Head of caudate nucleus (tissue), 42 donors: ENCODE results near the gene PRIMA1.

Source experiments
- DNase-seq, 42 donors: peaks; one replicate each; pipeline versions ENCODE4 v3.0.0 to v3.0.0-alpha.2; 2020 to 2021; ENCODE audit warnings: mixed read lengths in 7 of 42
- intact Hi-C: fragments of 100-400 bp; cut with DNase I; formaldehyde crosslinking; loops from one replicate; pipeline ENCODE4 v1.15.0; 2022

The PRIMA1 gene

GRCh38 chr14:93743270-93744060 lies 44.8 kb downstream of the PRIMA1 start:
- intact Hi-C loops, result no loop called here
- peak in 2 of 42 donors; percentile 26 to 38 for DNase-seq

DNA sequence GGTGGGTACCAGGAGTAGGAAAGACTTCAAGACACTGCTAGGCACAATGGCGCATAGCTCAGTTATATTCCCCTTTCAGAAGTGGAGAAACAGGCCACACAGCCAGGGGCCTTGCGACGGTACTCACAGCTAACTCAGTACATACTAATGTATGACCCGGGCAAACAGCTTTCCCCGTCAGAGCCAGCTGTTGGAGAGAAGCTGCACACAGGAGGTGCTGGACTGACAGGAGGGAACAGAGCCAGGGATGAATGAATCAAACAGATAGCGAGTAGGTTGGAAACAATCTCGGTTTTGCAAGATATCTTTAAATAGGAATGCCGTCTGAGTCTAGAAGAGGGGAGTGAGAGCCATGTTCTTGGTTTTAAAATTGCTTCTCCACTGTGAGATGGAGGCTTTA lies 45.5 kb downstream of the PRIMA1 start:
- peak in 29 of 42 donors; percentile 26 to 82 (median 53) for DNase-seq
- intact Hi-C loops, result no loop called here

DNA sequence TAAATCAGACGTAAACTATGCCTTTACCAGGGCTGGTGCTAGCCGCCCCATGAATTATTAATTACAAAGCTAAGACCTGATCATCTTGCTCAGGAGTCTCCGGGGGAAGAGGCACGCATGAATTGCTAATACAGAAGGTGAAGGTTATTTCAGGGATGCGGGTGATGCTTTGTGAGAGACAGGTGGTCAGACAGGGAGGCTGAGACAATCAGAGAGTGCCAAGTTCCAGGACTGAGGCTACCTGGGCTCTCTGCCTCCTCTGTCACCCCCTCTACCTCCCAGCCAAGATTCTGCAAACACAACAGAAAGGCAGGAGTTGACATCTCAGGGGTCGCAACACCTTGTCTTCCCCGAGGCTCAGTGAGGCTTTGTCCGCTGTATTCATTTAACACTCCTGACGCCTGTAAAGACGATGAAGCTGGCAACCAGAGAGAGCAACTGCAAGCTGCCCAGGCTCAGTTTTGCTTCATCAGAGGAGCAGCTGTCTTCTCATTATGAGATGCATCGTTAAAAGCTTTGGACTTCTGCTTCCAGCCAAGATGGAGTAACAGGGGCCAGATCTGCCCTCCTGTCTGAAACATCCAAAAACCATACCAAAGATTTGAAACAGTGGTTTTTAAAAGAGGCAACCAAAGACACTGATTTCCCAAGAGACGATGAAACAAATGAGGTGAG lies 46.6 kb downstream of the PRIMA1 start:
- intact Hi-C loops, result no loop called here
- DNase-seq, result no peak

GRCh38 chr14:93737634-93738033 lies 50.7 kb downstream of the PRIMA1 start:
- no peak for DNase-seq
- intact Hi-C loops, result no loop called here

DNA sequence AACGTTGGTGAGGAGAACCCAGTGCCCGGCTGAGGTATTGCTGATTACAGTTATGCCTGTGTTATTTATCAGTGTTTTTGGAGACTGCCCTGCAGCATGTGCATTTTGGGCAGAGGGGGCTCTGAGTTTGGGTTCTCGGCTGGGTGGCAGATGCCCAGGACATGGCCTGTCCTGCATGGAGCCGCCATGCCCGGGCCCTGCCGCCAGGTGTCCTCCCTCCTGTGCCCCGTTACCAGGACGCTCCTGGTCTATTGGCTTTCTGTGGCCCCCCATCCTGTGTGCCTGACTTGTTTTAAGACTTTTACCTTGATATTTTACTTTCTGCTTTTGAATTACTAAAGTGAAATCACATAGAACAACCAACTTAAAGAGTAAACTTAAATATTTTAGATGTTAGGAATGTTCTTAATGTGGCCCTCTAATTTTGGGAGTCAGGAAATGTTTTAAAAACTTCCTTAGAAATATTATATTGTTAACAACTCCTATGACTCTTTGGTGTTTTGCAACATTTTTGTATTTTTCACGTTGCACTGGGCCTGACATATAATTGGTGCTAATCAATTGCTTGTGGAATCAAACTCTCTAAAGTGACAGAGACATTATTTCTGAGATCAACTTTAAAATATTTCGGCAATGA lies 51.8 kb downstream of the PRIMA1 start:
- DNase-seq, result no peak
- intact Hi-C loops, result no loop called here

DNA sequence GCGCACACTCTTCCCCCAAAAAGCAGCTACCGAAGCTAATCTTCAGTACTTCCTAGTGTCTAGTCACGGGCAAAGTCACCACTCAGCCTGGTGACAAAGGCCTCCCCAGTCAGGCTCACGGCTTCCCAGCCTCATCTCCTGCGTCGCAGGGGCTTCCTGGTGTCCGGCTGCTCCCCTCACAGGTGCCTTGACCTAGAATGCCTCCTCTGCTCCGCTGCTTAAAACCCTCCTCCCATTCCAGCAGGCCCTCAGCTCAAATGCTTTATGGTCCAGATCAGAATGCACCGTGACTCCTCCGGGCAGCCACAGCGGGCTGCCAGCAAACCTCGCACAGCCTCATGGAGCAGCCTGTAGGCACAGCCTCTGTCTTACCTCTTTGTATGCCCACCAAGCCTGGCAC lies 53.1 kb downstream of the PRIMA1 start:
- intact Hi-C loops, result no loop called here
- DNase-seq, result no peak

DNA sequence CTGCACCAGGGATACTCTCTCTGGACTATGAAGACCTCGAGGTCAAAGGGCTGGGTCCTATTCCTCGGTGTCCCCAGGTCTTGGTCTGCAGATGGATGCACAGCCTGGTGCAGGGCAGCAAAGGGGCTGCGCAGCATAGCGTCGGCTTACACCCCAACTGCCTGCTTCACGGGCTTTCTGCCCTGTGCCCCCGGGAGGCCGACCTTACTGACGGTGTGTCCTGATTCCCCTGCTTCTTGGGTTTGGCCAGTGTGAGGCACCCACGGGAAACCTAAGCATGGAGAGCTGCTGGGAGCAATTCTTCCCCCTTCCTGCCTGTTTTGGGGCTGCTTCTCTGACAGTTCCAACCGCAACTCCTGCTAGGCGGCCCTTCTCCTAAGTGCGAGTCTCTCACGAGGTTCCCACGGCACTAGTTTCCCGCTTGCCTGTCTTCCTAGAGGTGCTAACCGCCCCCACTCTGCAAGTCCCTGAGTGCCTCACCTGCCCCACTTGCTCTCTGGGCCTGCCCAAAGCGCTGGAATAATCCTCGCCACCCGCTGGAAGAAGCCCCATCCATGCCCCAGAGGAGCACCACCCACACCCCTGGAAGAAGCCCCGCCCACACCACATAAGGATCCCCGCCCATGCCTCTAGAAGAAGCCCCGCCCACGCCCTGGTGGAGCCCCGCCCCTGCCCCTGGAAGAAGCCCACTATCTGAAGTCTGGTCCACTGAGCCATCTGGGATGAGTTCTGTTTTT lies 54.0 kb downstream of the PRIMA1 start:
- peak in 16 of 42 donors; percentile 33 to 70 (median 47) for DNase-seq
- intact Hi-C loops, result no loop called here

GRCh38 chr14:93733631-93734030 lies 54.7 kb downstream of the PRIMA1 start:
- intact Hi-C loops, result no loop called here
- peak in 38 of 42 donors; percentile 36 to 87 (median 69) for DNase-seq

- intact Hi-C loops, result no loop called here
- peak in 5 of 42 donors; percentile 27 to 53 (median 39) for DNase-seq
Measured at GRCh38 chr14:93733231-93733630, 55.1 kb downstream of the PRIMA1 start.

- DNase-seq, result no peak
- intact Hi-C loops, result no loop called here
Measured at GRCh38 chr14:93732524-93732923, 55.8 kb downstream of the PRIMA1 start.

DNA sequence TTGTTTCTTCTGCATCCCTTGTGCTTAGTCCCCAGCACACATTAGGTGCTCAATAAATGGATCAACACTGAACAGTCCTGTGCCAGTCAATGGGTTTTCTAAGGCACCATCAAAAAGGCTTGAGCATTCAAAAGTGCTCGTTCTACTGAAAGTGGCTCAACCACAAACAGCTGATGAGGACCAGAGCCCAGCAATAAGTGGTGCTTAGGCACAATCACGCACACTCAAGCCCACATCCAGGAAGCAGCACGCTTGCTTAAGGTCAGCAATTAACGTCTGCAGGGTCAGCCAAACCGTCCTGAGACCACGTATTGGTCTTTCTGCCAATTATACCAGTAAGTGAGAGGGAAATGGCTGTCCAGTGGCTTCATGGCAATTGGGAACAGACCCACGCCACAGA lies 56.5 kb downstream of the PRIMA1 start:
- intact Hi-C loops, result no loop called here
- no peak for DNase-seq

- intact Hi-C loops, result no loop called here
- peak in 23 of 42 donors; percentile 26 to 73 (median 54) for DNase-seq
Measured at GRCh38 chr14:93729993-93730392, 58.3 kb downstream of the PRIMA1 start.

DNA sequence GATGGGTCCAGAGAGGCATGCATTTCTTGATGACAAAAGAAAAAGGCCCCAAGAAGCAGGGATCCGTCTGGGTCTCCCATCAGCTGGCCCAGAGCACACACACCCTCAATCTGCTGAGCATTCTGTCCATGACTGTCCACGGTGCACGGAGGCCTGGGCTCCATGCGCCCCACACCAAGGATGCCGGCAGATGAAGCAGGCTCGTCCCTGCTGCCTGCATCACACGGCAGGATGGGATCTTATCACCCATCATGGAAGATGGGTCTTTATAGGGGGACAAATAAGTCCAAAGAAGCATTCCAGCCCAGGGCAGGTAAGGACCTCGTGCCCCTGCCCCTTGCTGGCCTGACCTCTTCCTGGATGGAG lies 59.7 kb downstream of the PRIMA1 start:
- intact Hi-C loops, result no loop called here

DNA sequence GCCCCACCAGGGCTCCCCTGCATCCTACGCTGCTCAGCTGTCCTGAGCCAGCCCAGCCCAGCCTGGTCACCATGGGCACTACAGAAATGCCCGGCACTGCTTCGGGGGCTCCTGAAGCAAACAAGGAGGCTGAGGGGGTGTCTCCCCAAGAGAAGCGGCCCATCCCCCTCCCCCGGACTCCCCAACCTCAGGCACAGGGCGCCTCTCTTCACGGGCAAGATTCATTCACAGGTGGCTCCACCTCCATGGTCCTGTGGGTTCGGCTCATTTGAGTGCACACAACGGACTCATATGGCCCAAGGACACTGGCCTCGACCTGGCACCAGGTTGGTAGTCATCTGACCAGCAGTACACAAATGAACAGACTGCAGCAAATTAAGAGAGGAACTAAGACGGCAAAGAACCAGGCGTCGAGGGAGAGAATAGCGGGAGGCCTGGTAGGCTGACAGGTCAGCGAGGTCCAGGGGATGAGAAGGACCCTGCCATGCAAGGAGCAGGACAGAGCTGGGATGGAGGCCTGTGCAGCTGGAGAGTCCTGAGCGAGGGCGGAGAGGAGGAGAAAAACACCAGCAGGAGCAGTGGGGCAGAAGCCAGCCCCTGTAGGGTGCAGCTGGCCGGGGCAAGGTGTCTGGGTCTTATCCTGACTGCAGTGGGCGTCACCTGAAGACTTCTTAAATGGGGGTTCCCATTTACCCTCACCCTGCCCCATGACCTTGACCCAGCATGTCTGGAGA lies 60.2 kb downstream of the PRIMA1 start:
- peak in 1 of 42 donors; percentile 10 for DNase-seq
- intact Hi-C loops, result no loop called here

More for the DNA sequence above, 59.7 kb downstream of the PRIMA1 start:
- DNase-seq, result no peak

DNA sequence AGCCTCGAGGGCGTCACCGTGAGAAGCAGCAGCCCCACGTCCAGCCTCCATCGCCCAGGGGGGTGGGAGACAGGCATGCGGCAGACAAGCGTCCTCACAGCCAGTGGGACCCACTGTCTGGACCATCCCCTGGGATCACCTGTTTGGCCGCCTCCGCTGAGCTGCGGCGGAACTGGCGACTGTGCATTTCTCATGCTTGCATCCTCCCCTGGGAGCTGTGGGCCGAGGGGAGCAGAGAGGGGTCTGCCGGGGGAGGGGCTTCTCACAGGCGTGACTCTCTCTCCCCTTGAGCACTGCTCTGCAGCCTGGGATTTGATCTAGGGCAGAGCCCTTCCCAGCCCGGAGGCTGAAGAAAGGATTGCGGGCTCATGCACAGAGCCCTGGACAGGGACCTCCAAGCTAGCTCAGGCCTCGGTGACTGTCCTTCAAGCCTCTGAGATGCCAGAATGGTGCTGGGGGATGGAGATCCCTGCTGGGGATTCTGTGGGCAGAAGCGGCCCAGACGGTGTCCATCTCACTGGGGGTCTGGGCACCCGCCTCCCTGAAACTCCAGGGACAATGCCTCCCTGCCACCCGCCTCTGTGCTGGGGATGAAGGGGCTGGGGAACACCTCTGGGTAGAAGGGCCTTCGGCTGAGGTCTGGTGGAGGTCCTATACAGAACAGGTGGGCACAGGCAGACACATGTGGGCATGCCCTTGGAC lies 61.1 kb downstream of the PRIMA1 start:
- intact Hi-C loops, result no loop called here
- DNase-seq, result peak in 2 of 42 donors; percentile 13

GRCh38 chr14:93725993-93726392 lies 62.3 kb downstream of the PRIMA1 start:
- DNase-seq, result peak in 2 of 42 donors; percentile 8 to 24
- intact Hi-C loops, result no loop called here

- DNase-seq, result peak in 1 of 42 donors; percentile 20
- intact Hi-C loops, result no loop called here
Measured at GRCh38 chr14:93725002-93725582, 63.2 kb downstream of the PRIMA1 start.

- DNase-seq, result peak in 5 of 42 donors; percentile 2 to 38 (median 6)
- intact Hi-C loops, result no loop called here
Measured at GRCh38 chr14:93723001-93723400, 65.3 kb downstream of the PRIMA1 start.
